ENCODE results near the gene CD226.

The CD226 gene

GRCh38 chr18:69841117-69841516 is 106.6 kb downstream of the CD226 start:
- H3K4me1 ChIP-seq (ENCODE audit: low read length): peaks cover 34% of the 10 kb centered on the region
- no peaks in the 10 kb centered on the region for H3K36me3 ChIP-seq (replicated peaks; ENCODE audit: low read depth, low read length)
- H4K20me1 ChIP-seq (ENCODE audit: insufficient read depth, low read length): no peaks in the 10 kb centered on the region
- peaks cover 7% of the 10 kb centered on the region; the same call in 1 of the 2 replicates for H3K27me3 ChIP-seq (ENCODE audit: low read depth, low read length)
- H3K4me2 ChIP-seq (ENCODE audit: low read length): peak overlapping the region; percentile 90
- H3K9me3 ChIP-seq (ENCODE audit: insufficient read depth, low read length): no peaks in the 10 kb centered on the region
- H3K9ac ChIP-seq (ENCODE audit: low read length): peak overlapping the region; percentile 65; the same call in 1 of the 2 replicates
- H2AFZ ChIP-seq (ENCODE audit: low read depth, low read length): no peak overlapping the region
- no peak overlapping the region for H3K4me3 ChIP-seq (ENCODE audit: low read length)
- H3K79me2 ChIP-seq (ENCODE audit: low read length): no peaks in the 10 kb centered on the region
- no peak overlapping the region for H3K27ac ChIP-seq (ENCODE audit: low read length)
- TF ChIP-seq CTCF (IDR thresholded peaks at IDR 0.05; ENCODE audit: low read depth, low read length) (no peak), EZH2phosphoT487 (IDR thresholded peaks at IDR 0.05; ENCODE audit: low read depth) (no peak)

GRCh38 chr18:69840445-69840844 is 107.2 kb downstream of the CD226 start:
- Histone ChIP-seq H3K79me2 (ENCODE audit: low read length) (no peaks in the 10 kb centered on the region), H3K27me3 (ENCODE audit: low read depth, low read length) (peaks cover 7% of the 10 kb centered on the region; the same call in 1 of the 2 replicates), H3K9me3 (ENCODE audit: insufficient read depth, low read length) (no peaks in the 10 kb centered on the region), H3K9ac (ENCODE audit: low read length) (peak overlapping the region; percentile 65), H2AFZ (ENCODE audit: low read depth, low read length) (peak overlapping the region; percentile 94), H4K20me1 (ENCODE audit: insufficient read depth, low read length) (no peaks in the 10 kb centered on the region), H3K4me2 (ENCODE audit: low read length) (peak overlapping the region; percentile 90), H3K4me3 (ENCODE audit: low read length) (peak overlapping the region; percentile 74), H3K4me1 (ENCODE audit: low read length) (peaks cover 34% of the 10 kb centered on the region), H3K27ac (ENCODE audit: low read length) (peak overlapping the region; percentile 78), H3K36me3 (replicated peaks; ENCODE audit: low read depth, low read length) (no peaks in the 10 kb centered on the region)
- no peak for TF ChIP-seq EZH2phosphoT487 (IDR thresholded peaks at IDR 0.05; ENCODE audit: low read depth)
- TF ChIP-seq CTCF (IDR thresholded peaks at IDR 0.05; ENCODE audit: low read depth, low read length): no peak

GRCh38 chr18:69840001-69840400 is 107.7 kb downstream of the CD226 start:
- Histone ChIP-seq H3K9ac (ENCODE audit: low read length) (peak overlapping the region; percentile 65), H3K27me3 (ENCODE audit: low read depth, low read length) (peaks cover 7% of the 10 kb centered on the region; the same call in 1 of the 2 replicates), H3K79me2 (ENCODE audit: low read length) (no peaks in the 10 kb centered on the region), H3K4me3 (ENCODE audit: low read length) (peak overlapping the region; percentile 74), H3K27ac (ENCODE audit: low read length) (peak overlapping the region; percentile 78), H2AFZ (ENCODE audit: low read depth, low read length) (peak overlapping the region; percentile 94), H3K9me3 (ENCODE audit: insufficient read depth, low read length) (no peaks in the 10 kb centered on the region), H3K4me1 (ENCODE audit: low read length) (peaks cover 34% of the 10 kb centered on the region), H3K36me3 (replicated peaks; ENCODE audit: low read depth, low read length) (no peaks in the 10 kb centered on the region), H3K4me2 (ENCODE audit: low read length) (peak overlapping the region; percentile 90), H4K20me1 (ENCODE audit: insufficient read depth, low read length) (no peaks in the 10 kb centered on the region)
- TF ChIP-seq EZH2phosphoT487 (IDR thresholded peaks at IDR 0.05; ENCODE audit: low read depth): no peak
- TF ChIP-seq CTCF (IDR thresholded peaks at IDR 0.05; ENCODE audit: low read depth, low read length): no peak

GRCh38 chr18:69839497-69839896 is 108.2 kb downstream of the CD226 start:
- TF ChIP-seq EZH2phosphoT487 (IDR thresholded peaks at IDR 0.05; ENCODE audit: low read depth) (no peak), CTCF (IDR thresholded peaks at IDR 0.05; ENCODE audit: low read depth, low read length) (no peak)
- Histone ChIP-seq H3K27me3 (ENCODE audit: low read depth, low read length) (peaks cover 7% of the 10 kb centered on the region; the same call in 1 of the 2 replicates), H2AFZ (ENCODE audit: low read depth, low read length) (peak overlapping the region; percentile 94), H3K4me1 (ENCODE audit: low read length) (peaks cover 34% of the 10 kb centered on the region), H3K4me3 (ENCODE audit: low read length) (peak overlapping the region; percentile 74), H3K9ac (ENCODE audit: low read length) (peak overlapping the region; percentile 65), H3K27ac (ENCODE audit: low read length) (peak overlapping the region; percentile 78), H4K20me1 (ENCODE audit: insufficient read depth, low read length) (no peaks in the 10 kb centered on the region), H3K9me3 (ENCODE audit: insufficient read depth, low read length) (no peaks in the 10 kb centered on the region), H3K4me2 (ENCODE audit: low read length) (peak overlapping the region; percentile 90), H3K36me3 (replicated peaks; ENCODE audit: low read depth, low read length) (no peaks in the 10 kb centered on the region), H3K79me2 (ENCODE audit: low read length) (no peaks in the 10 kb centered on the region)

All from OCI-LY3 (cell line).